GM21825 (cell line): ENCODE measurements around the gene GRM4.

Experiments
- ATAC-seq: cut with Tn5 transposase; IDR thresholded peaks from one replicate; pipeline ENCODE4 v1.9.1; 2021; ENCODE audit warnings: mild to moderate bottlenecking, moderate library complexity; ENCODE audit not compliant: unreplicated experiment

Gene GRM4

GRCh38 chr6:34157851-34158250 is 12.0 kb upstream of the GRM4 start:
- no peak for ATAC-seq

DNA sequence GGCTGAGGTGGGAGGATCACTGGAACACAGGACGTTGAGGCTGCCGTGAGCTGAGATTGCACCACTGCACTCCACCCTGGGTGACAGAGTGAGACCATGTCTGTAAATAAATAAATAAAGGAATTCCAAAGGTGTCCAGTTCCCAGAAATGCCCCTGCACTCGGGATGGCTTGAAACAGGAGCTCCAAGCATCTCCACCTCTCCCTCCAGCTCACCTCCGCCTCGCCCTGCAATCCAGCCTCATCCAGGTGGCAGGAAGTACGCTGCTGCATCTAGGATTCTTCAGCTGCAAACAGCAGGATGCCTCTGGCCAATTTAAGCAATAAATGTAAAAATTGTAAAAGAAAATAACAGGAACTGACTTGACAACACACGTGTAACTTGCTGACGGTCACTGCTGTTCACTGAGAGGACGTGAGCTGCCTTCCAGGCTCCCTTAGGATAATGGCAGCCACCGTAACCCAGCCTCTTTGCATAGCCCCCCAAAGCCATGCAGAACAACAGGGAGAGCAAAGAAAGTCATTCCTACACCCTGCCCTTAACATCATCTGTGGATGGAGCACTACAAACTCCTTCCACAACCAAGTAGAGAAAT is 11.4 kb upstream of the GRM4 start:
- ATAC-seq = no peak

DNA sequence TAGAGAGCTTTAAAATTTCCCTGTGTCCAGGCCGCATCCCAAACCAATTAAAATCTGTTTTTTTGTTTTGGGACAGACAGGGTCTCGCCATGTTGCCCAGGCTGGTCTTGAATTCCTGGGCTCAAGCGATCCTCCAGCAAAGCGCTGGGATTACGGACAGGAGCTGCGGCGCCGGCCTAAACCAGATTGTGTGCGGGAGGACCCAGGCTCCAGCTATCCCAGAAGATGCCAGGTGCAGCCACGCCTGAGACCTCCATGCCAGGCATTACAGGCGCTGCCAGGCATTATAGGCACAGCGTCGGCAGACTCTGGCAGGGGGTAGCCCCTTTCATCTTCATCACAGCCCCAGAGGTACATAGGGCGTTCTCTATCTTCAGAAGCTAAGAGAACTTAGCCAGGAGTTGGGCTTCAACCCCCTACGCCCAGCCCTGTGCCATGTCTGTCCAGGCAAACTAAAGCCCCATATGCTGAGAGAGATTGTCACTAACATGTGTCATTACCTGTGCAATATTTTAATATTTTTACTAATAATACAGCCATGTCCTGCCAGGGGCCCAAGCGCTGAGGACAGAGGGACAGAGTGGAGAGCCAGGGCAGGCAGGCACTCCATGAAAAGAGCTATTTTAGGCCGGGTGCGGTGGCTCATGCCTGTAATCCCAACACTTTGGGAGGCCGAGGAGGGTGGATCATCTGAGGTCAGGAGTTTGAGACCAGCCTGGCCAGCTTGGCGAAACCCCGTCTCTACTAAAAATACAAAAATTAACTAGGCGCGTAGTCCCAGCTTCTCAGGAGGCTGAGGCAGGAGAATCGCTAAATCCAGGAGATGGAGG is 9.8 kb upstream of the GRM4 start:
- ATAC-seq = no peak

GRCh38 chr6:34154668-34155447 is 9.0 kb upstream of the GRM4 start:
- no peak for ATAC-seq

DNA sequence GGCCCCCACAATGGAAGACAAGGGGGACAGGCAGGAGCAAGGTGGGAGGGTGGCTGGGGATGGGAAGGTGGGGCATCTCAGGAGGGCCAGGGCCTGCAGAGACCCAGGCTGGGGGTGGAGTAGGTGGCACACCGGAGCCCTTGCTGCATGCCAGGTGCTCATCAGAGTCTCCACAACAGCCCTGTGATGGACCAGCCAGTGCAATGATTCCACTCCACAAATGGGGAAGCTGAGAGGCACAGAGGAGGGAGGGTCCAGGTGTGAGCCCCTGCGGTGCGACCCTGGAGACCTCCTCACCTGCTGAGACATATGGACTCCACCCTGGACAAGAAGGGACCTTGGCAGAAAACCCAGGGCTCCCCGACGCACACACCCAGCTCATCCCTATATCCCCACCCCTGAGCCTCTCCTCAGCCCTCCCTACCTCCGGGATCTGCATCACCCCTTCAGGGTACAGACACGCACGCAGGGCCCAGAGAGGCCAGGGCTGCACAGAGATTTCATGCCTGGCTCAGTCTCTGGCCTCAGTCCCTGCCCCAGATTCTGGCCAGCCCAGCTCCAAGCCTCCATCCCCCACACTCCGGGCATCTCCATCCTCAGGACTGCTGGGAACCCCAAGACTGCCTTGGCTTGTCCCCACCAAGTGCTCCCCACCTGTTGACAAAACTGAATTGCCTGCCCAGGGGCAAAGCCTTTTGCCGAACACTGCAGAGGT is 7.1 kb upstream of the GRM4 start:
- no peak for ATAC-seq

DNA sequence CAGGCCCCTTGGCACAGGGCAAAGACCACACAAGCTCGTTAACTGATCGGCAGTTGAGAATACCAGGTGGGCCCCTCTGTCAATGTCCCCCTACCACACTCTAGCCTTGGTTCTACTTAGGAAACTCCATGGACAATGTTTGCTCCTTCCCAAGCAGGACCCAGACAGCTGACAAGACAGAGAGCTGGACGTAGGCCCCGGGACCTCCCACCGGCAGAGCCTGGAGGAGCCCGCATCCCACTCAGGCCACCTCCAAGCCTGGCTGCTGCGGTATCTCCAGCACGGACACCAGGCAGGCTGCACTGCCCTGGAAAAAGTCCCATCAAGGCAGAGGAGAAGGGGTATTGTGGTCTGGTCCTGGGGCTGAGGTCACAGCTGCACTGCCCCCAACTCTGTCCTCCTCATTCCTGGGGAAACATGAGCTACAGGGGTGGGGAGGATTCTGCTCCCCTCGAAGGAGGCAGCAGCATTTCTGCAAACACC is 6.2 kb upstream of the GRM4 start:
- ATAC-seq = no peak

- ATAC-seq = no peak
These were observed 5.6 kb upstream of the GRM4 start for GRCh38 chr6:34151321-34152041.

- no peak for ATAC-seq
These were observed 4.9 kb upstream of the GRM4 start for GRCh38 chr6:34150766-34151165.

GRCh38 chr6:34149831-34150400 is 4.0 kb upstream of the GRM4 start:
- ATAC-seq = no peak

GRCh38 chr6:34149452-34149810 is 3.5 kb upstream of the GRM4 start:
- no peak for ATAC-seq

DNA sequence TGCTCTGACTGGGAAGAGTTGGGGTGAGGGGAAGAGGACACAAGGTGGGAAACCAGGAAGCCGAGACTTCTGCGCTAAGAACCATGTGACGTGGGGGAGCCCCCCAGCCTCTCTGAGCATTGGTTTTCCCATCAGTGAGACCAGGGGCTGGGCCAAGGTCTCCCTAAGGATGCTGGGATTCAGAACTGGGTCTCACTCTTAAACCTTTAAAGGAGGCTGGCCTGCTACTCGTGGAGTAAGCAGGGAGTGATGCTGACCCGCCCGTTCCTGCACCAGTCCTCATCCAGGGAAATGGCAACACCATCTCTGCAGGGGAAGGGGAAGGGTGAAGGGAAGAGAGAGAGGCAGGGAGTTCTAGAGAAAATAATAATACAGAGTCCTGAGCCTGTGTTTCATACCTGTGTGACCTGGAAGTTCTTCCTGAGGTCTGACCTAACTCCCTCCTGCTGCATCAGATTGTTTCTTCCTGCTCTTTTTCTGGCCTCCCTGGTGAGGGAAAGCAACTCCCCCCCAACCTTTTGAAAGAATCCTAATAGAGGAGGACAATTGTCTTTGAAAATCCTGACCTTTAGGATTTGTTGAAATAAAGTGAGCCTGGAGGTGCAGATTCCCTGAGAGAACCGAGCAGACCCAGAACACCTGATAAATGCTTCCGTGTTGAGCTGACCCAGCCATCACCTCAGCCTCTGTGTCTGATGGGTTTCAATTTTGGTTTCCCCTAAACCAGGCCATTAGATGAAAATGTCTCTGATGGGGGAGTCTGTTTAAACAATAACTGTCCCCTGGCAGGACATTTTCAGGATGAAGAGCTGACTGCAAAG is 3.0 kb upstream of the GRM4 start:
- ATAC-seq = no peak

DNA sequence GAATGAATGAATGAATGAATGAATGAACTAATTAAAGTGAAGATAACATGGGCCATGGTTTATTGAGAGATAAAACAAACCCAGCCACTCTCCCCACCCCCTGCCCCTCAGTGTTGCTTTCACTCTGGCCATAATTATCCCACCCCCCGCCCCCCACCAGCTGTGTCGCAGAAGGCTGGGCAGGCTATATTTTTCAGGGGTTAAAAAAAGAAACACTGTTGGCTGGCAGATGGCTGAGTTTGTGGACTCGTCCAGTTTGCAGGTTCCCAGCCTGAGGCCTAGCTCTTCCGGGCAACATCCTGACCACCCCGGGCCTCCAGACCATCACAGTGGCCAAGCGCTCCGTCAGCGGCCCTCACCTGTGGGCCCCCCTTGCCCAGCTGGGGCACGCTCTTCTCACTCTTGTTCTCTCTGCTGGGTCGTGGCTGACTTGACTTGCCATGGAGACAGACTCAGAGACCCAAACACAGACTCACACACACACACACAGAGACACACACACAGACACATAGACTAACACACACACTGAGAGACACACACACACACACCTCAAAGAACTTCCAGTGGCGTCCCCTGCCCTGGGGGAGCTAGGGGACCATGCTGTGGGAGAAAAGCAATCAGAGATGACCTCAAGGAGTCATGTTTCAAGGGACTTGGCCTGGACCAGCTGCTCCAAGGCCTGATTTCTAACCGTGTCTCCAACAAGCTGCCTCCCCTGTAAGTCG is 2.2 kb upstream of the GRM4 start:
- ATAC-seq = no peak

DNA sequence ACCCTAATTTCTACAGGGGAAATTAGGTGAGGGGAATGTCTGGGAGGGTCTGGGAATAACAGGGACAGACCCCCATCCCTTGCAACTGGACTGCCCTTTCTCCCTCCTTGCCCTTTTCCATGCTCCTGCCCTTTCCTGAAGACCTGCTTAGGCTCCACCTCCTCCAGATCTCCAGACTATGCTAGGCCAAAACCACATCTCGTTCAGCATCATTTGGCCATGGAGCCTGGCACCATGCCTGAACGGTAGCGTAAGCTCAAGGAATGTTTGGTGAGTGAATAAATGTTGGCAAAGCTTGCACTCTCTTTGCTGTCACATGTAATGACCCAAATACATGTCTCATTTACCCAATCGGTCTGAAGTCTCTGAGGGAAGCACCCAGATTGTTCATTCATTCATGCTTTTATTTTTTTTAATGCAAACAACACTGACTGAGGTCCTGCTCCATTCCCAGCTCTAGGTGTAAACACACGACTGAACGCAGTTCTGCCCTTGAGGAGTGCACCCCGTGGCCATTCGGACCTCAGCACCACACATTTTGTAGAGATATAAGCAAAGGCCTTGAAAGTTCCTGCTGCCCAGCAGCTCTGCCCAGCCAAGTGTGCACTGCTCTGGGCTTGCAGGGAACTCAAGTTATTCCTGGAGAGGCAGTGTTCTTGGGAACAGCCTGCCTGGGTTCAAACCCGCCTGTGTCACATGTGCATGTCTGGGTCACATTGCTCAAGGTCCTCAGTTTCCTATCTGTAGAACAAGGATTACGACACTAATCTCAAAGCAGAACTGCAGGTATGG is 1.1 kb upstream of the GRM4 start:
- no peak for ATAC-seq

DNA sequence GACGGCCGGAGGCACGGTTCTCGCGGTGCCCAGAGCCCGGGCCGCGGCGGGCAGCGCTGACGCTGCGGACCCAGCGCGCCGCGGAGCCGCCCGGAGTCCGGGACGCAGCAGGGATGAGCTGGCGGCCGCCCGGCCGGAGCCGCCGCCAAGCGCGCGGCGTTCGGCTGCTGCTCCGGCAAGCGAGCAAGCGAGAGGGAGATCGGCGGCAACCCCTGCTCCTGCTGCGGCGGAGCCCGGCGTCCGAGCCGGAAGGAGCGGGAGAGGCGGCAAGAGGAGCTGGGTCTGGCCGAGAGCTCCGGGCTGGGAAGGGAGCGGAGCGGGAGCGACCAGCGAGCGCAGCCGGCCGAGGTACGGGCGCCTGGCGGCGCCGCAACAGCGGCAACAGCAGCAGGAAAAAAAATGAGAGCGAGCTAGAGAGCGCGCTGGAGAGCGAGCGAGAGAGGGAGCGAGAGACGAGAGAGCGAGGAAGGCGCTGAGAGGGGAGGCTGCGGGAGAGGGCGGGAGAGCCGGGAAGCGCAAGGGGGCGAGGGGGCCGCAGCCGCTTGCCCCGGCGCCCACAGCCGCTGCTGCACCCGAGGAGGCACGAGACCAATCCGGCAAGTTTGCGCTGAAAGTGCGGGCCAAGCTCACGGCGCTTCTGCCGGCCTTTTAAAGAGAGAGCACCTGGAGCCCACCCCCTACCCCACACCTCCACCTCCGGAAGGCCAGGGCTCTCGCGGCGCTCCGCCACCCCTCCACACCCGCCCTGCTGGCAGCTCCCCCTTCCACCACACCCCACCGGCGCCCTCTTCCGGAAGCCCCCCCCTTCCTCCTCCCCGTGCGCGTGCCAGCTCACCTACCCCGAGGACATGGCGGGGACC is 496 bp downstream of the GRM4 start:
- ATAC-seq = no peak

- ATAC-seq = no peak
These were observed 1.2 kb downstream of the GRM4 start for GRCh38 chr6:34144581-34145160.

DNA sequence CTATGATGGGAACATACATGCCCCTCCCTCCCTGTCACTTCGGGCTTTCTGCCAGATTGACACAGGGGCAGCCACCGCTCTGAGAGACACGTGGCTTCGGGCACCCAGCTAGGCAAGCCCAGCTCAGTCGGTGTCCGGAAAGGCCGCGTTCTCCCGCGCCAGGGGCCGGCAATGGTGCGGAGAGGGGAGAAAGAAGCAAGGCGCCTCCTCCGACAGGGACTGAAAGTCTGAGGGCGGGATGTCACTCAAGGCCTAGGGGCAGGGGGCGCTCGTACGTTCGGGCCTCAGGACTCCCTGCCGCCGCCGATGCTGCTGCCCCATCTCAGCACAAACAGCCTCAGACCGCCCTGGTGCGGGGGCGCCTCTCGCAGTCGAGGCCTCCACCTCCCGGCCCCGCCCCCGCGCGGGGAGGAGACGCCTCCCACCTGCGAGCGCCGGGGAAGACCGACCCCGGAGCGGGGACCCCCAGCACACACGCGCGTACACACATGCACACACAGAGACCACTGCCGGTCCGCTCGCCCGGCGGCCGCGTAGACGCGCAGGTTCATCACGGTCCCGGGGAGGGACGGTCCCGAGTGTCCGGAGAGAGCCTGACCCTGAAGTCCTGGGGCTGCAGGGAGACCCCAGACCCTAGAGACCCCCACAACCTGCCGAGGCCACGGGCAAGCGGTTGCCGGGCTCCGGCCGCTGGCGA is 1.9 kb downstream of the GRM4 start:
- no peak for ATAC-seq
